H9 (cell line): Measurements from ENCODE around the gene EPS8L3. TPM values are rescaled to one million over a fixed set of nuclear protein-coding genes. Genes with fewer than 3 reads are reported as not detected.

Experiments
- DNase-seq: peaks from one replicate; pipeline ENCODE4 v3.0.0-alpha.2; 2017
- H2AFZ ChIP-seq: one replicate; pipeline ENCODE4 v1.6.1; 2013; ENCODE audit warnings: mild to moderate bottlenecking, low read length, control low read depth, moderate library complexity
- H2AK5ac ChIP-seq: 2 replicates; pipeline ENCODE4 v1.6.1; 2013; ENCODE audit warnings: low read length, control low read depth, mixed read lengths; ENCODE audit not compliant: insufficient read length
- H2BK120ac ChIP-seq: one replicate; pipeline ENCODE4 v1.6.1; 2013; ENCODE audit warnings: low read depth, mild to moderate bottlenecking, low read length, control low read depth, inconsistent platforms; ENCODE audit not compliant: poor library complexity, severe bottlenecking
- H2BK12ac ChIP-seq: 2 replicates; pipeline ENCODE4 v1.6.1; 2013; ENCODE audit warnings: low read length, control low read depth, mixed read lengths, low read depth; ENCODE audit not compliant: insufficient read length
- H2BK15ac ChIP-seq: 2 replicates; pipeline ENCODE4 v1.6.1; 2013; ENCODE audit warnings: low read depth, low read length, control low read depth
- H2BK20ac ChIP-seq: one replicate; pipeline ENCODE4 v1.6.1; 2013; ENCODE audit warnings: low read depth, mild to moderate bottlenecking, low read length, control low read depth, inconsistent platforms; ENCODE audit not compliant: poor library complexity, severe bottlenecking
- H2BK5ac ChIP-seq: 2 replicates; pipeline ENCODE4 v1.6.1; 2013; ENCODE audit warnings: low read length, control low read depth, mixed read lengths; ENCODE audit not compliant: insufficient read length
- H3K14ac ChIP-seq: 2 replicates; pipeline ENCODE4 v1.6.1; 2013; ENCODE audit warnings: low read length, control low read depth; ENCODE audit not compliant: insufficient read depth
- H3K18ac ChIP-seq: 2 replicates; pipeline ENCODE4 v1.6.1; 2013; ENCODE audit warnings: low read depth, mild to moderate bottlenecking, mixed read lengths, low read length, control low read depth; ENCODE audit not compliant: insufficient read length
- H3K23ac ChIP-seq: 2 replicates; pipeline ENCODE4 v1.6.1; 2013; ENCODE audit warnings: low read length, control low read depth, mixed read lengths, low read depth; ENCODE audit not compliant: insufficient read length
- H3K23me2 ChIP-seq: 2 replicates; pipeline ENCODE4 v1.6.1; 2013; ENCODE audit warnings: low read depth, mild to moderate bottlenecking, mixed read lengths, low read length, control low read depth; ENCODE audit not compliant: insufficient read length, poor library complexity, severe bottlenecking
- H3K27ac ChIP-seq: 2 replicates; pipeline ENCODE4 v1.5.1; 2013; ENCODE audit warnings: low read length, control low read depth, mixed read lengths, low read depth; ENCODE audit not compliant: insufficient read length
- H3K27me3 ChIP-seq: 2 replicates; pipeline ENCODE4 v1.6.1; 2013; ENCODE audit warnings: low read length, control low read depth, inconsistent platforms; ENCODE audit not compliant: insufficient read depth
- H3K4ac ChIP-seq: 2 replicates; pipeline ENCODE4 v1.6.1; 2013; ENCODE audit warnings: low read depth, mild to moderate bottlenecking, control low read depth, inconsistent platforms, low read length, moderate library complexity
- H3K4me1 ChIP-seq: 2 replicates; pipeline ENCODE4 v1.6.1; 2013; ENCODE audit warnings: low read length, control low read depth, inconsistent platforms; ENCODE audit not compliant: insufficient read depth
- H3K4me2 ChIP-seq: 2 replicates; pipeline ENCODE4 v1.6.1; 2013; ENCODE audit warnings: low read length, control low read depth, mixed read lengths; ENCODE audit not compliant: insufficient read length, insufficient read depth
- H3K56ac ChIP-seq: 2 replicates; pipeline ENCODE4 v1.6.1; 2013; ENCODE audit warnings: low read depth, mild to moderate bottlenecking, mixed read lengths, low read length, control low read depth; ENCODE audit not compliant: insufficient read length
- H3K79me1 ChIP-seq: 2 replicates; pipeline ENCODE4 v1.6.1; 2013; ENCODE audit warnings: low read depth, mild to moderate bottlenecking, moderate library complexity, low read length, control low read depth, inconsistent platforms; ENCODE audit not compliant: insufficient read depth, poor library complexity, severe bottlenecking
- H3K79me2 ChIP-seq: 2 replicates; pipeline ENCODE4 v1.6.1; 2013; ENCODE audit warnings: low read length, control low read depth, inconsistent platforms; ENCODE audit not compliant: insufficient read depth
- H3K9ac ChIP-seq: 2 replicates; pipeline ENCODE4 v1.6.1; 2013; ENCODE audit warnings: low read length, control low read depth, mixed read lengths; ENCODE audit not compliant: insufficient read length; ENCODE audit errors: extremely low read depth
- H3K9me3 ChIP-seq: one replicate; pipeline ENCODE4 v1.6.1; 2013; ENCODE audit warnings: low read depth, low read length, inconsistent platforms; ENCODE audit not compliant: control insufficient read depth
- H3T11ph ChIP-seq: one replicate; pipeline ENCODE4 v1.6.1; 2013; ENCODE audit warnings: mild to moderate bottlenecking, low read length, control low read depth, inconsistent platforms
- H4K20me1 ChIP-seq: one replicate; pipeline ENCODE4 v1.6.1; 2013; ENCODE audit not compliant: control insufficient read depth, insufficient read length, insufficient read depth
- H4K5ac ChIP-seq: 2 replicates; pipeline ENCODE4 v1.6.1; 2013; ENCODE audit warnings: low read depth, mild to moderate bottlenecking, mixed read lengths, low read length, control low read depth; ENCODE audit not compliant: insufficient read length
- H4K8ac ChIP-seq: replicated peaks from 2 replicates; pipeline ENCODE4 v1.6.1; 2013; ENCODE audit warnings: low read length, control low read depth, mixed read lengths, low read depth; ENCODE audit not compliant: insufficient read length
- H4K91ac ChIP-seq: 2 replicates; pipeline ENCODE4 v1.6.1; 2013; ENCODE audit warnings: low read depth, mild to moderate bottlenecking, moderate library complexity, mixed read lengths, low read length, control low read depth; ENCODE audit not compliant: insufficient read length
- H3K27ac Mint-ChIP-seq, 3 experiments: 2 replicates in 2 of 3; 3 replicates in 1 of 3; pipeline ENCODE4 v1.8.0; 2020 to 2021; ENCODE audit warnings: mixed read lengths in 3 of 3, mild to moderate bottlenecking in 1 of 3, moderate library complexity in 1 of 3
- H3K27me3 Mint-ChIP-seq: 2 replicates; pipeline ENCODE4 v1.8.0; 2021; ENCODE audit warnings: low read depth, mild to moderate bottlenecking, moderate library complexity, mixed read lengths
- H3K36me3 Mint-ChIP-seq, 3 experiments: 2 replicates in 2 of 3; 3 replicates in 1 of 3; pipeline ENCODE4 v1.8.0; 2020 to 2021; ENCODE audit warnings: low read depth in 3 of 3, mixed read lengths in 3 of 3; ENCODE audit not compliant: insufficient read depth in 1 of 3
- H3K4me1 Mint-ChIP-seq, 2 experiments: 2 replicates each; pipeline ENCODE4 v1.8.0; 2020; ENCODE audit warnings: mixed read lengths in 2 of 2
- H3K4me3 Mint-ChIP-seq, 2 experiments: 2 replicates in 1 of 2; 3 replicates in 1 of 2; pipeline ENCODE4 v1.8.0; 2020 to 2021; ENCODE audit warnings: mild to moderate bottlenecking in 2 of 2, mixed read lengths in 2 of 2, moderate library complexity in 1 of 2
- H3K9me3 Mint-ChIP-seq, 2 experiments: 2 replicates in 1 of 2; 3 replicates in 1 of 2; pipeline ENCODE4 v1.8.0; 2020; ENCODE audit warnings: mild to moderate bottlenecking in 2 of 2, mixed read lengths in 2 of 2, moderate library complexity in 1 of 2
- WGBS: extraction: QIAGEN DNeasy Blood & Tissue Kit; methylation state at CpG from one replicate; pipeline ENCODE4 v1.1.7; 2013; ENCODE audit warnings: missing lambda C conversion rate, low lambda C conversion rate, mixed read lengths; ENCODE audit not compliant: insufficient read length; ENCODE audit errors: extremely low coverage; 5-methylcytosine and 5-hydroxymethylcytosine counted together
- total RNA-seq: library from RNA; stranded (reverse); gene quantifications from 2 replicates; pipeline ENCODE4 v1.2.1, GENCODE V29; 2021
- TF ChIP-seq, protein P1 (sequence below): fragments of 200-600 bp; sonication (generic); conservative IDR thresholded peaks from 3 replicates; pipeline ENCODE4 v1.8.0; 2021; ENCODE audit warnings: antibody characterized with exemption, mild to moderate bottlenecking

Gene EPS8L3
- total RNA-seq, 1 experiment from 2014 or later, result not detected

DNA sequence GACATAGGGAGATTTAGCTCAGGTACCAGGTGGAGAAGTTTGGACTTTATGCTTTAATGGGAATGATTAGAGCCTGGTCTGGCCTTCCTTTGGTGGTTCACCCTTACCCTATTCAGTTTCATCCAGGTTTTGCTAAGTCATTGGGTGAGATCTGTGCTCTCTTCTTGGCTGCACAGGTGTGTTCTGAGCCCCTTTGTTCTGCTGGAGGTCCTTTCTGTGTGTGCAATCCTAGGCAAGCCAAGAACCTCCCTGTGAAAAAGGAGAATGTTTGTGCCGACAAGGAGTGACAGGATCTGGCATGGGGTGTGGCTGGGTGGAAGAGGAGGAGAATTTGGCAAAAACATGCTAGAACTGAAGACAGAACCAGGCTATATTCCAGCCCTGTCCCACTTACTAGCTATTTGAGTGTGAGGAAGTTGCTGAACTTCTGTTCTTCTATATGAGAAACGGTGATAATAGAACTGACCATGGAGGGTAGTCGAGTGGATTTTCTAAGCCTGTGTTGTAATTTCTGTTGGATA, 47.1 kb downstream of the EPS8L3 start:
- Histone ChIP-seq H3K79me1 (no peaks in the 10 kb centered on the region), H3K18ac (no peak overlapping the region), H3K79me2 (no peaks in the 10 kb centered on the region), H3K27ac (no peak overlapping the region), H4K20me1 (no peaks in the 10 kb centered on the region), H3K27me3 (no peaks in the 10 kb centered on the region; the same call in 1 of the 2 replicates), H3K4me1 (no peaks in the 10 kb centered on the region), H3K23ac (no peak overlapping the region), H3K9ac (no peak overlapping the region), H2BK12ac (no peak overlapping the region), H2AK5ac (no peak overlapping the region), H2BK5ac (no peak overlapping the region), H3K23me2 (no peaks in the 10 kb centered on the region), H3K14ac (no peak overlapping the region), H3K9me3 (no peaks in the 10 kb centered on the region), H4K8ac (no peak overlapping the region), H2BK120ac (no peak overlapping the region), H3K4me2 (no peak overlapping the region), H2AFZ (no peak overlapping the region), H4K5ac (no peak overlapping the region), H2BK15ac (no peak overlapping the region), H2BK20ac (no peak overlapping the region), H4K91ac (no peak overlapping the region), H3K56ac (no peak overlapping the region), H3T11ph (no peak overlapping the region), H3K4ac (no peak overlapping the region)
- no peak for DNase-seq
- Mint-ChIP-seq H3K9me3 (no peaks in the 10 kb centered on the region; a peak in 1 of 5 replicates), H3K4me1 (no peaks in the 10 kb centered on the region; a peak in 1 of 4 replicates), H3K27ac (no peak overlapping the region; a peak in 1 of 7 replicates), H3K27me3 (peaks cover 9% of the 10 kb centered on the region), H3K36me3 (no peaks in the 10 kb centered on the region), H3K4me3 (no peak overlapping the region)
- no CpG with 5 or more reads among the region's 3 CpGs for WGBS
- TF ChIP-seq, protein P1, sequence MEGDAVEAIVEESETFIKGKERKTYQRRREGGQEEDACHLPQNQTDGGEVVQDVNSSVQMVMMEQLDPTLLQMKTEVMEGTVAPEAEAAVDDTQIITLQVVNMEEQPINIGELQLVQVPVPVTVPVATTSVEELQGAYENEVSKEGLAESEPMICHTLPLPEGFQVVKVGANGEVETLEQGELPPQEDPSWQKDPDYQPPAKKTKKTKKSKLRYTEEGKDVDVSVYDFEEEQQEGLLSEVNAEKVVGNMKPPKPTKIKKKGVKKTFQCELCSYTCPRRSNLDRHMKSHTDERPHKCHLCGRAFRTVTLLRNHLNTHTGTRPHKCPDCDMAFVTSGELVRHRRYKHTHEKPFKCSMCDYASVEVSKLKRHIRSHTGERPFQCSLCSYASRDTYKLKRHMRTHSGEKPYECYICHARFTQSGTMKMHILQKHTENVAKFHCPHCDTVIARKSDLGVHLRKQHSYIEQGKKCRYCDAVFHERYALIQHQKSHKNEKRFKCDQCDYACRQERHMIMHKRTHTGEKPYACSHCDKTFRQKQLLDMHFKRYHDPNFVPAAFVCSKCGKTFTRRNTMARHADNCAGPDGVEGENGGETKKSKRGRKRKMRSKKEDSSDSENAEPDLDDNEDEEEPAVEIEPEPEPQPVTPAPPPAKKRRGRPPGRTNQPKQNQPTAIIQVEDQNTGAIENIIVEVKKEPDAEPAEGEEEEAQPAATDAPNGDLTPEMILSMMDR, result no peak
